OCI-LY7 (cell line): ENCODE data around the gene NFATC2IP.

ENCODE experiments used
- EZH2phosphoT487 ChIP-seq: fragments of 200-600 bp; sonication (generic); IDR thresholded peaks from 2 replicates; pipeline ENCODE4 v1.6.1; 2018; ENCODE audit warnings: low read depth, borderline replicate concordance, mild to moderate bottlenecking, mixed run types, antibody characterized with exemption, low read length, moderate library complexity, mixed read lengths
- TF ChIP-seq, protein P1 (sequence below): fragments of 200-600 bp; sonication (generic); conservative IDR thresholded peaks from 2 replicates; pipeline ENCODE4 v1.5.1; 2014; ENCODE audit warnings: mild to moderate bottlenecking, antibody characterized with exemption, low read length, moderate library complexity, mixed read lengths

DNA sequence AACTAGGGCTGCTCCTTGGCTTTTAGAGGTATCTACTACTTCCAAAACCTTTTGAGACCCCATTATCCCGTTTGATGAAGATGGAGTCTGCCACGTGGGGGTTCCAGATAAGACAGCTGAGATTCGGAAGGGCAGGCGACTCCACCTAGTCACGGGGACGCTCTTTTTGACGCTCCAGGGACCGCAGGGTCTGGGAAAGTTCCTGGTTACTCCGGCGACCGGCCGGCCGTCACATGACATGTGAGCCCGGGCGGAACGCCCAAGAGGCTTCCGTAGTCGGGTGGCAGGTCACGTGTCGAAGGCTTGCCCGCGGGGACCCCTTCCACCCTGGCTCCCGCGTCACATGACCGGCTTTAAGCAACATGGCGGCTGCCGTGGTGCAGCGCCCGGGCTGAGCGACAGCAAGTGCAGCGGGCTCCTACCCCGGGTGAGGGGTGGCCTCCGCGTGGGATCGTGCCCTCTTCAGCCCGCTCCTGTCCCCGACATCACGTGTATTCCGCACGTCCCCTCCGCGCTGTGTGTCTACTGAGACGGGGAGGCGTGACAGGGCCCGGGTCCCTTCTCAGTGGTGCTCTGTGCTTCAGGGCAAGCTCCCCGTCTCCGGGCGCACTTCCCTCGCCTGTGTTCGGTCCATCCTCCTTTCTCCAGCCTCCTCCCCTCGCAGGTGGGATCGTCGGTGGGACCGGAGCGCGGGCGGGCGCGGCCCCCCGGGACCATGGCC is 23.9 kb downstream of the NFATC2IP start, which contains the start of gene SPNS1:
- TF ChIP-seq, protein P1, sequence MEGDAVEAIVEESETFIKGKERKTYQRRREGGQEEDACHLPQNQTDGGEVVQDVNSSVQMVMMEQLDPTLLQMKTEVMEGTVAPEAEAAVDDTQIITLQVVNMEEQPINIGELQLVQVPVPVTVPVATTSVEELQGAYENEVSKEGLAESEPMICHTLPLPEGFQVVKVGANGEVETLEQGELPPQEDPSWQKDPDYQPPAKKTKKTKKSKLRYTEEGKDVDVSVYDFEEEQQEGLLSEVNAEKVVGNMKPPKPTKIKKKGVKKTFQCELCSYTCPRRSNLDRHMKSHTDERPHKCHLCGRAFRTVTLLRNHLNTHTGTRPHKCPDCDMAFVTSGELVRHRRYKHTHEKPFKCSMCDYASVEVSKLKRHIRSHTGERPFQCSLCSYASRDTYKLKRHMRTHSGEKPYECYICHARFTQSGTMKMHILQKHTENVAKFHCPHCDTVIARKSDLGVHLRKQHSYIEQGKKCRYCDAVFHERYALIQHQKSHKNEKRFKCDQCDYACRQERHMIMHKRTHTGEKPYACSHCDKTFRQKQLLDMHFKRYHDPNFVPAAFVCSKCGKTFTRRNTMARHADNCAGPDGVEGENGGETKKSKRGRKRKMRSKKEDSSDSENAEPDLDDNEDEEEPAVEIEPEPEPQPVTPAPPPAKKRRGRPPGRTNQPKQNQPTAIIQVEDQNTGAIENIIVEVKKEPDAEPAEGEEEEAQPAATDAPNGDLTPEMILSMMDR, result no peak
- TF ChIP-seq EZH2phosphoT487, result no peak
